Psoas muscle (tissue), 8 donors: ENCODE data around the gene SSH2. TPM values are rescaled to one million over a fixed set of nuclear protein-coding genes. Genes with fewer than 3 reads are reported as not detected.

Experiments
- ATAC-seq, 4 donors: fragments of 200-7000 bp; cut with Tn5 transposase; one replicate each; pipeline ENCODE4 v1.9.1; 2020; ENCODE audit warnings: moderate library complexity in 3 of 4, mild to moderate bottlenecking in 2 of 4
- DNase-seq, 2 donors: peaks; one replicate each; pipeline ENCODE4 v3.0.0-alpha.2; 2020
- H3K27ac ChIP-seq: fragments of 200-600 bp; one replicate; pipeline ENCODE4 v1.8.0; 2022
- H3K27me3 ChIP-seq, 3 donors: fragments of 200-600 bp in 1 of 3; one replicate each; pipeline versions ENCODE4 v1.6.1 to v1.8.0; 2013 to 2022; ENCODE audit warnings: low read length in 2 of 3, mild to moderate bottlenecking in 2 of 3, moderate library complexity in 1 of 3; ENCODE audit not compliant: insufficient read depth in 3 of 3
- H3K36me3 ChIP-seq, 2 donors: fragments of 200-600 bp in 1 of 2; one replicate each; pipeline versions ENCODE4 v1.6.1 to v1.8.0; 2013 to 2022; ENCODE audit warnings: low read depth in 1 of 2, mild to moderate bottlenecking in 1 of 2, moderate library complexity in 1 of 2; ENCODE audit not compliant: insufficient read depth in 1 of 2
- H3K4me1 ChIP-seq: fragments of 200-600 bp; one replicate; pipeline ENCODE4 v1.8.0; 2022
- H3K4me3 ChIP-seq: fragments of 200-600 bp; one replicate; pipeline ENCODE4 v1.8.0; 2022; ENCODE audit warnings: mild to moderate bottlenecking
- H3K9me3 ChIP-seq: fragments of 200-600 bp; one replicate; pipeline ENCODE4 v1.8.0; 2022
- CTCF ChIP-seq: fragments of 200-600 bp; IDR thresholded peaks from one replicate; pipeline ENCODE4 v1.8.0; 2022; ENCODE audit warnings: antibody characterized with exemption
- WGBS, 3 donors: extraction: QIAGEN DNeasy Blood & Tissue Kit; methylation state at CpG; one replicate each; pipeline versions ENCODE4 v1.1.6 to v1.1.7; 2013; 5-methylcytosine and 5-hydroxymethylcytosine counted together
- intact Hi-C, 2 donors: fragments of 100-400 bp; cut with DNase I; formaldehyde crosslinking; loops; one replicate each; pipeline versions ENCODE4 v1.11.0 to v1.14.2; 2022
- polyA plus RNA-seq, 3 donors: library from polyadenylated mRNA; stranded (reverse); fragments of 200-250 nt; gene quantifications; one replicate each; pipeline ENCODE4 v1.2.3, GENCODE V29; 2013
- total RNA-seq, 4 donors: library from RNA; stranded (reverse); fragmentation: NEBNext Ultra II Directional in 2 of 4; extraction: Animal tissue kit (Norgen Biotek cat#: 25700) in 2 of 4; gene quantifications; one replicate each; pipeline versions ENCODE4 v1.2.1 to v1.2.4, GENCODE V29; 2021 to 2023
- donor health status: healthy with polysubstance abuse.
- donor health status: DM: no; HTN: no; CAD: no; lungs with moderate emphysema.
- donor health status: Bipolar disorder and iron deficiency.
- donor health status: healthy.
- donor health status: DM: yes; HTN: yes; CAD: no.
- donor health status: DM: no; HTN: no; CAD: no.
- donor health status: DM: no; HTN: no; CAD: no.
- donor health status: DM: yes; HTN: yes; CAD: no.

SSH2 gene
- total and polyA plus RNA-seq, 7 donors, result 28.0 to 168 (median 107) TPM

- Histone ChIP-seq H3K9me3 (no peaks in the 10 kb centered on the region), H3K27ac (peak overlapping the region; percentile 99)
- intact Hi-C loops, result loop anchor here in 1 of 2 donors (5.0 kb wide), 2 partner anchors 138 to 308 kb away; partner anchors contain the start of gene SSH2
Measured at GRCh38 chr17:29624586-29624985, 305.4 kb downstream of the SSH2 start.

GRCh38 chr17:29623283-29623647, 306.8 kb downstream of the SSH2 start:
- DNase-seq, result no peak
- Histone ChIP-seq H3K27me3 (no peaks in the 10 kb centered on the region), H3K9me3 (no peaks in the 10 kb centered on the region), H3K4me1 (peaks cover 57% of the 10 kb centered on the region), H3K36me3 (peaks cover 0 to 20% of the 10 kb centered on the region in 2 donors), H3K4me3 (peak overlapping the region; percentile 98), H3K27ac (peak overlapping the region; percentile 99)
- intact Hi-C loops, result loop anchor here in 1 of 2 donors (5.0 kb wide), 2 partner anchors 139 to 309 kb away; partner anchors contain the start of gene SSH2
- 33 to 39% (median 37%) methylated on average over 4 of the region's 4 CpGs for WGBS, 3 donors
- ATAC-seq, result no peak
- no peak for TF ChIP-seq CTCF

More at GRCh38 chr17:29624586-29624985, 305.4 kb downstream of the SSH2 start:
- H3K36me3 ChIP-seq, result peaks cover 0 to 27% of the 10 kb centered on the region in 2 donors
- 58 to 78% (median 60%) methylated on average over 4 of the region's 4 CpGs for WGBS, 3 donors
- DNase-seq (no peak), ATAC-seq (no peak)
- peaks cover 58% of the 10 kb centered on the region for H3K4me1 ChIP-seq
- H3K27me3 ChIP-seq, result no peaks in the 10 kb centered on the region
- no peak for TF ChIP-seq CTCF
- H3K4me3 ChIP-seq, result no peak overlapping the region

GRCh38 chr17:29622337-29623282, 307.4 kb downstream of the SSH2 start, which contains the start of gene CORO6:
CORO6 (minus strand) TSS chr17:29622912; CDS start chr17:29621421, 1,491 bp downstream.
- intact Hi-C loops, result loop anchor here in 1 of 2 donors (5.0 kb wide), 2 partner anchors 140 to 310 kb away; partner anchors contain the start of gene SSH2
- WGBS, 3 donors, result 3 to 5% (median 3%) methylated on average over 61 to 77 of the region's 77 CpGs
- peaks cover 58% of the 10 kb centered on the region for H3K4me1 ChIP-seq
- no peak for TF ChIP-seq CTCF
- ATAC-seq (peak; percentile 65 to 70 (median 68)), DNase-seq (peak; percentile 66 to 90)
- H3K9me3 ChIP-seq, result no peaks in the 10 kb centered on the region
- peak within 1 kb of the TSS; percentile 99 for H3K27ac ChIP-seq
- peak within 1 kb of the TSS; percentile 98 for H3K4me3 ChIP-seq
- no peaks in the 10 kb centered on the region for H3K27me3 ChIP-seq
- peaks cover 0 to 20% of the 10 kb centered on the region in 2 donors for H3K36me3 ChIP-seq

- ATAC-seq (peak; percentile 9 to 25 (median 20)), DNase-seq (peak; percentile 52 to 76)
- 22 to 29% (median 22%) methylated on average over 8 of the region's 8 CpGs for WGBS, 3 donors
- H3K9me3 ChIP-seq, result no peaks in the 10 kb centered on the region
- peaks cover 58% of the 10 kb centered on the region for H3K4me1 ChIP-seq
- peaks cover 0 to 14% of the 10 kb centered on the region in 2 donors for H3K36me3 ChIP-seq
- peak overlapping the region; percentile 98 for H3K4me3 ChIP-seq
- no peaks in the 10 kb centered on the region for H3K27me3 ChIP-seq
- intact Hi-C loops, result loop anchor here in 1 of 2 donors (5.0 kb wide), 2 partner anchors 141 to 311 kb away; partner anchors contain the start of gene SSH2
- no peak for TF ChIP-seq CTCF
- peak overlapping the region; percentile 99 for H3K27ac ChIP-seq
Measured at GRCh38 chr17:29621751-29622194, 308.3 kb downstream of the SSH2 start.
